Neutrophil (primary cell): Measurements from ENCODE around the gene C2CD2L.

Experiments used
- H3K27ac ChIP-seq: fragments of 200-600 bp; sonication (generic); 2 replicates; pipeline ENCODE4 v1.5.1; 2016; ENCODE audit warnings: mild to moderate bottlenecking, moderate library complexity
- H3K27me3 ChIP-seq: fragments of 200-600 bp; sonication (generic); 2 replicates; pipeline ENCODE4 v1.6.0; 2016; ENCODE audit warnings: mild to moderate bottlenecking
- H3K36me3 ChIP-seq: fragments of 200-600 bp; sonication (generic); 2 replicates; pipeline ENCODE4 v1.5.1; 2017
- H3K4me1 ChIP-seq, 2 experiments: fragments of 200-600 bp in 1 of 2; sonication (generic) in 1 of 2; 1 replicate in 1 of 2; 2 replicates in 1 of 2; pipeline versions ENCODE4 v1.5.1 to v1.6.1; 2013 to 2016; ENCODE audit warnings: low read depth in 1 of 2, low read length in 1 of 2, mild to moderate bottlenecking in 1 of 2, moderate library complexity in 1 of 2; ENCODE audit not compliant: control insufficient read depth in 1 of 2, insufficient read depth in 1 of 2
- H3K4me3 ChIP-seq, 2 experiments: fragments of 200-600 bp in 1 of 2; sonication (generic) in 1 of 2; 1 replicate in 1 of 2; 2 replicates in 1 of 2; pipeline ENCODE4 v1.5.1; 2013 to 2016; ENCODE audit warnings: low read depth in 1 of 2, low read length in 1 of 2, mild to moderate bottlenecking in 1 of 2, moderate library complexity in 1 of 2
- H3K9me3 ChIP-seq: fragments of 200-600 bp; sonication (generic); 2 replicates; pipeline ENCODE4 v1.5.1; 2016
- TF ChIP-seq, protein P1 (sequence below): fragments of 200-600 bp; sonication (generic); IDR thresholded peaks from 2 replicates; pipeline ENCODE4 v1.5.1; 2016; ENCODE audit warnings: antibody characterized with exemption

Gene C2CD2L

DNA sequence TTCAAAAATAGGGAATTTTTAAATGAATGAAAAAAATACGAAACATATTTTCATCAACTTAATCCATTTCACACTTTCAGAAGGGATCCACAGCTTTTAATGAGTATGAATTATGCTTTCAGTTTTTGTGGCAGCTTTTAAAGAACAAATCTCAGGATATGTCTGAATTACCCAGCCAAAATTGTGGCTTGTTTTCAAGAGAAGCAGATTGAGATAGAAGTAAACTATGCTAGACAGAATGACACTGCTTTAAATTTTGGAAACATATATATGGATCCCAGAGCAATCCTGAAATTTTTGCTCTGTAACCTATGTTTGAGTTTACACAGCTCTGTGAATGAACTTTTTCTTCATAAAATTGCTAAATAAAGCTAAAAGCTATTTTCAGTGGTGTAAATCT is 11.8 kb downstream of the C2CD2L start:
- TF ChIP-seq, protein P1, sequence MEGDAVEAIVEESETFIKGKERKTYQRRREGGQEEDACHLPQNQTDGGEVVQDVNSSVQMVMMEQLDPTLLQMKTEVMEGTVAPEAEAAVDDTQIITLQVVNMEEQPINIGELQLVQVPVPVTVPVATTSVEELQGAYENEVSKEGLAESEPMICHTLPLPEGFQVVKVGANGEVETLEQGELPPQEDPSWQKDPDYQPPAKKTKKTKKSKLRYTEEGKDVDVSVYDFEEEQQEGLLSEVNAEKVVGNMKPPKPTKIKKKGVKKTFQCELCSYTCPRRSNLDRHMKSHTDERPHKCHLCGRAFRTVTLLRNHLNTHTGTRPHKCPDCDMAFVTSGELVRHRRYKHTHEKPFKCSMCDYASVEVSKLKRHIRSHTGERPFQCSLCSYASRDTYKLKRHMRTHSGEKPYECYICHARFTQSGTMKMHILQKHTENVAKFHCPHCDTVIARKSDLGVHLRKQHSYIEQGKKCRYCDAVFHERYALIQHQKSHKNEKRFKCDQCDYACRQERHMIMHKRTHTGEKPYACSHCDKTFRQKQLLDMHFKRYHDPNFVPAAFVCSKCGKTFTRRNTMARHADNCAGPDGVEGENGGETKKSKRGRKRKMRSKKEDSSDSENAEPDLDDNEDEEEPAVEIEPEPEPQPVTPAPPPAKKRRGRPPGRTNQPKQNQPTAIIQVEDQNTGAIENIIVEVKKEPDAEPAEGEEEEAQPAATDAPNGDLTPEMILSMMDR, result no peak
- H3K9me3 ChIP-seq, result no peaks in the 10 kb centered on the region
- no peaks in the 10 kb centered on the region for H3K27me3 ChIP-seq
- H3K4me3 ChIP-seq, result no peak overlapping the region
- peaks cover 48 to 49% of the 10 kb centered on the region in 2 experiments for H3K4me1 ChIP-seq
- H3K36me3 ChIP-seq, result peaks cover 24% of the 10 kb centered on the region
- H3K27ac ChIP-seq, result peak overlapping the region; percentile 10

DNA sequence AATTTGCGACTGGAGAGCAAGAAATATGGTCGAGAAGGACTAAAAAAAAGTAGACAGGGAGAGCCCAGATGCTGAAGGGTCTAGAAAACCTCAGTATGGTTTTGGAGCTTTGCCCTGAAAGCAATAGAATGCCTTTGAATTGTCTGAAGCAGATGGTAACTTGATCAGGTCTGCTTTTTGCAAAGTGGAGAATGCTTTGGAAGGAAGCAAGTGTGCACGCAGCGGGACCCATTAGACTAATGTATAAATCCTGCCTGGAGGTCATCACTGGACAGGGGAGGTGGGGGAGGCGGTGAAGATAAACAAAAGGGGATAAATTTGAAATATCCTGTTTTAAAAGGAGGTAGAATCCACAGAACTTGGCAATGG is 13.5 kb downstream of the C2CD2L start:
- H3K4me3 ChIP-seq, result peak overlapping the region; percentile 88 to 94
- H3K9me3 ChIP-seq, result no peaks in the 10 kb centered on the region
- peaks cover 25% of the 10 kb centered on the region for H3K36me3 ChIP-seq
- peaks cover 38 to 42% of the 10 kb centered on the region in 2 experiments for H3K4me1 ChIP-seq
- TF ChIP-seq, protein P1, result no peak
- H3K27ac ChIP-seq, result peak overlapping the region; percentile 84
- H3K27me3 ChIP-seq, result no peaks in the 10 kb centered on the region

DNA sequence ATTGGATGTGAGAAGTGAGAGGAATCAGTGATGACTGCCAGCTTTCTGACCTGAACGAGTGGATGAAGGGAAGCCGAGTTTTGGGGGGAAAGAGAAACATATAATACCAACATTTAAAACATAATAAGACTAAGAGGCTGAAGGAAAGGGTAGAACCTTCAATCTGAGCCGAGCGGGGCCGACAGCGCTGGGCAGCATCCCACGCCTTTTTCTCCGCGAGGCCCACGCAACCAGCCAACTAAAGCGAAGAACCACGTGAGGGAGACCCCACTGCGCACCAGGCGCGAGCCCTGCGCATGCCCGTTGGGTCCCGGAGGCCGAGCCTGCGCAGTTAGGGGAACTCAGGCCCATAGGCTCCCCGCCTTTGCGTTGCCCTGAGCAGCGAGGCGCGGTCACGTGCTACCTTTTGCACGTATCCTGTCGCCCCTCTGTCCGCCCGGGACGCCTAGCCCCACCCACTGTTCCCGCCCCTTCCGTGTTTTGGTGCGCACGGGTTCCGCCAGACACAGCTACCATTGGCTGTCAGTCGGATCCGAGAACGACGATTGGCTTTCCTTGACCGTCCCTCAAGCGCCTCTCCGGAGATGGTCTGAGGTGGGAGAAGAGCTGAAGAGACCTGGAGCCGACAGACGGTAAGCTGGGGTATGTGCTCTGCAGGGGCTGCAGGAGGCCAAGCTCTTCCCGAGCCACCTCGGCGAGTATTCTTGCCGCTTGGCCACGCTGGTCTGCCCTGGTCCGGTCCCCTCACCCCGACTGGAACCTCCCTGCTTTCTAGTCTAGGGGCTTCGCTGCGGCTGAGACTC is 14.1 kb downstream of the C2CD2L start, which contains the start of gene HINFP:
Gene HINFP (plus strand): TSS at position 573 of the 803 bp plus-strand sequence. CDS start 5,365 bp downstream, outside the sequence.
- peaks cover 32 to 37% of the 10 kb centered on the region in 2 experiments for H3K4me1 ChIP-seq
- TF ChIP-seq, protein P1, result peak; percentile 37
- H3K4me3 ChIP-seq, result peak within 1 kb of the TSS; percentile 88 to 94

DNA sequence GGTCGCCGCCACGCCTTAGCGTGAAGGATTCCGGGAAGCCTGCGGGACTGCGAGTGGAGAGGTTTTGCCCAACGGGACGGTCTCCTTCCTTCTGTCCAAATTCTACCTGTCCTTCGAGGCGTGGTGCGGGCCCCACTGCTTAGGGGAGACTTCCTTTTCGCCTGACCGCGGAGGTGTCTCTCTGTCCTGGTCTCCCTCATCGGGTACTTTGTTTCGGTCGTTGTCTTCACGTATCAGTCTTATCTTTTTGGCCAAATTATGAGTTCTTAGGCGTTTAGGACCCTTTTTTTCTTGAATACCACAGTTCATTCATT is 14.6 kb downstream of the C2CD2L start:
- TF ChIP-seq, protein P1, result no peak
- H3K36me3 ChIP-seq, result peaks cover 16% of the 10 kb centered on the region
- peak overlapping the region; percentile 88 to 94 for H3K4me3 ChIP-seq
- H3K9me3 ChIP-seq, result no peaks in the 10 kb centered on the region
- no peaks in the 10 kb centered on the region for H3K27me3 ChIP-seq
- peaks cover 26 to 31% of the 10 kb centered on the region in 2 experiments for H3K4me1 ChIP-seq
- H3K27ac ChIP-seq, result peak overlapping the region; percentile 84

More for the DNA sequence above, 14.1 kb downstream of the C2CD2L start, which contains the start of gene HINFP:
- no peaks in the 10 kb centered on the region for H3K27me3 ChIP-seq
- peak within 1 kb of the TSS; percentile 84 for H3K27ac ChIP-seq
- no peaks in the 10 kb centered on the region for H3K9me3 ChIP-seq
- H3K36me3 ChIP-seq, result peaks cover 21% of the 10 kb centered on the region

DNA sequence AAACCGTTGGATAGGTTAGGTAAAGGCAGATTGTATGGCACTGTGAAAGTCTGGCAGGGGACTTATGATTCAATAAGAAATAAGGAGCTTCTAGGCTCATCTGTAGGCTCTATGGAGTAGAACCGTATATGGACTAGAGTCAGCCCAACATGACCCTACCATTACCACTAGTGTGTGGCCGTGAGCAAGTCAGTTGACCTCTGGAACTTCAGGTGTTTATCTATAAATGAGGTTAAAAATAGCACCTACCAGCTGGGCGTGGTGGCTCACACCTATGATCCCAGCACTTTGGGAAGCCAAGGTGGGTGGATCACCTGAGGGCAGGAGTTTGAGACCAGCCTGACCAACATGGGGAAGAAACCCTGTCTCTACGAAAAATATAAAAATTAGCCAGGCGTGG is 18.7 kb downstream of the C2CD2L start:
- H3K36me3 ChIP-seq, result peaks cover 45% of the 10 kb centered on the region
- H3K9me3 ChIP-seq, result no peaks in the 10 kb centered on the region
- no peaks in the 10 kb centered on the region for H3K27me3 ChIP-seq
- TF ChIP-seq, protein P1, result no peak
- H3K4me1 ChIP-seq, result peaks cover 13 to 19% of the 10 kb centered on the region in 2 experiments
- H3K27ac ChIP-seq, result no peak overlapping the region
- no peak overlapping the region for H3K4me3 ChIP-seq
